ENCODE results near the gene RAB40C.

RAB40C gene

GRCh38 chr16:617855-618254, 28.0 kb downstream of the RAB40C start:
- TF ChIP-seq ZFX (IDR thresholded peaks at IDR 0.05; ENCODE audit: borderline replicate concordance) (no peak), CTCF (IDR thresholded peaks at IDR 0.05) (no peak)
- H3K27ac ChIP-seq, result no peak overlapping the region

- TF ChIP-seq CTCF (IDR thresholded peaks at IDR 0.05) (no peak), ZFX (IDR thresholded peaks at IDR 0.05; ENCODE audit: borderline replicate concordance) (no peak)
- no peak overlapping the region for H3K27ac ChIP-seq
Observed at GRCh38 chr16:619476-620100, 29.7 kb downstream of the RAB40C start.

GRCh38 chr16:620700-621525, 31.0 kb downstream of the RAB40C start:
- H3K27ac ChIP-seq, result peak overlapping the region; percentile 63; the same call in 1 of the 2 replicates
- TF ChIP-seq CTCF (IDR thresholded peaks at IDR 0.05), result no peak
- TF ChIP-seq ZFX (IDR thresholded peaks at IDR 0.05; ENCODE audit: borderline replicate concordance), result no peak

GRCh38 chr16:621526-622105, 31.8 kb downstream of the RAB40C start:
- peak overlapping the region; percentile 63 for H3K27ac ChIP-seq
- TF ChIP-seq CTCF (IDR thresholded peaks at IDR 0.05), result no peak

GRCh38 chr16:622920-623280, 33.0 kb downstream of the RAB40C start:
- TF ChIP-seq CTCF (IDR thresholded peaks at IDR 0.05), result no peak
- no peak for TF ChIP-seq ZFX (IDR thresholded peaks at IDR 0.05; ENCODE audit: borderline replicate concordance)
- H3K27ac ChIP-seq, result peak overlapping the region; percentile 63

- TF ChIP-seq ZFX (IDR thresholded peaks at IDR 0.05; ENCODE audit: borderline replicate concordance) (no peak), CTCF (IDR thresholded peaks at IDR 0.05) (no peak)
- H3K27ac ChIP-seq, result no peak overlapping the region
Observed at GRCh38 chr16:624526-625070, 34.7 kb downstream of the RAB40C start.

Data from 22Rv1 (cell line).